ENCODE measurements around the gene TPO. TPM values are rescaled to one million over a fixed set of nuclear protein-coding genes. Genes with fewer than 3 reads are reported as not detected.
"Not testable (repeated sequence)": the region's sequence is repeated elsewhere in the genome, so short reads cannot be mapped to it uniquely, and the experiment has no call there.

TPO gene
- polyA plus RNA-seq, 3 donors: not detected

GRCh38 chr2:1378456-1379150 is 34.7 kb upstream of the TPO start:
- no peak for TF ChIP-seq CTCF (IDR thresholded peaks at IDR 0.05)
- H3K27me3 ChIP-seq (ENCODE audit: control insufficient read depth in 2 of 2, insufficient read depth in 2 of 2, low read length in 2 of 2): no peaks in the 10 kb centered on the region

GRCh38 chr2:1381644-1382043 is 31.6 kb upstream of the TPO start:
- H3K4me1 ChIP-seq (ENCODE audit: control insufficient read depth in 1 of 2, insufficient read depth in 2 of 2, low read length in 2 of 2): no peaks in the 10 kb centered on the region
- no peak overlapping the region for H3K27ac Mint-ChIP-seq
- H3K4me3 Mint-ChIP-seq: no peak overlapping the region
- no peaks in the 10 kb centered on the region for H4K20me1 ChIP-seq (ENCODE audit: insufficient read depth, low read length)
- H3K9me3 ChIP-seq (replicated peaks in 1 of 2; ENCODE audit: control insufficient read depth in 1 of 2, insufficient read depth in 1 of 2, low read length in 2 of 2): peaks cover 0 to 4% of the 10 kb centered on the region in 2 donors
- no peak overlapping the region for H3K27ac ChIP-seq (ENCODE audit: low read depth in 1 of 2, low read length in 2 of 2)
- DNase-seq: no peak
- H3K9me3 Mint-ChIP-seq: peaks cover 2 to 9% (median 4%) of the 10 kb centered on the region in 7 donors
- TF ChIP-seq CTCF (IDR thresholded peaks at IDR 0.05): no peak
- H3K27me3 ChIP-seq (ENCODE audit: control insufficient read depth in 2 of 2, insufficient read depth in 2 of 2, low read length in 2 of 2): no peaks in the 10 kb centered on the region
- WGBS (ENCODE audit: insufficient coverage): 80% methylated on average over 1 of the region's 3 CpGs
- peaks cover 3 to 5% (median 4%) of the 10 kb centered on the region in 3 donors for H3K27me3 Mint-ChIP-seq (ENCODE audit: low read depth in 3 of 3)
- intact Hi-C loops (cut with micrococcal nuclease): no loop called here
- no peak overlapping the region for H3K4me2 ChIP-seq (replicated peaks; ENCODE audit: extremely low read depth, low read length, poor library complexity, severe bottlenecking)
- no peak overlapping the region for H3K4me3 ChIP-seq (replicated peaks in 1 of 3; ENCODE audit: low read depth in 2 of 3, low read length in 3 of 3)
- H2AFZ ChIP-seq (ENCODE audit: insufficient read depth, low read depth, low read length, poor library complexity, severe bottlenecking): no peak overlapping the region
- no peaks in the 10 kb centered on the region for H3K79me2 ChIP-seq (ENCODE audit: insufficient read depth, low read length)
- no peaks in the 10 kb centered on the region for H3K4me1 Mint-ChIP-seq
- H3K36me3 ChIP-seq (replicated peaks in 1 of 2; ENCODE audit: control insufficient read depth in 1 of 2, insufficient read depth in 2 of 2, low read length in 2 of 2): no peaks in the 10 kb centered on the region
- H3K9ac ChIP-seq (ENCODE audit: insufficient read depth, low read length, poor library complexity, severe bottlenecking): no peak overlapping the region
- no peaks in the 10 kb centered on the region for H3K36me3 Mint-ChIP-seq

More at GRCh38 chr2:1378456-1379150, 34.7 kb upstream of the TPO start:
- Histone ChIP-seq H3K9me3 (replicated peaks in 1 of 2; ENCODE audit: control insufficient read depth in 1 of 2, insufficient read depth in 1 of 2, low read length in 2 of 2) (peaks cover 0 to 6% of the 10 kb centered on the region in 2 donors), H3K4me2 (replicated peaks; ENCODE audit: extremely low read depth, low read length, poor library complexity, severe bottlenecking) (no peak overlapping the region), H4K20me1 (ENCODE audit: insufficient read depth, low read length) (no peaks in the 10 kb centered on the region), H3K79me2 (ENCODE audit: insufficient read depth, low read length) (no peaks in the 10 kb centered on the region), H2AFZ (ENCODE audit: insufficient read depth, low read depth, low read length, poor library complexity, severe bottlenecking) (no peak overlapping the region), H3K36me3 (replicated peaks in 1 of 2; ENCODE audit: control insufficient read depth in 1 of 2, insufficient read depth in 2 of 2, low read length in 2 of 2) (no peaks in the 10 kb centered on the region), H3K9ac (ENCODE audit: insufficient read depth, low read length, poor library complexity, severe bottlenecking) (no peak overlapping the region), H3K4me3 (replicated peaks in 1 of 3; ENCODE audit: low read depth in 2 of 3, low read length in 3 of 3) (no peak overlapping the region), H3K4me1 (ENCODE audit: control insufficient read depth in 1 of 2, insufficient read depth in 2 of 2, low read length in 2 of 2) (no peaks in the 10 kb centered on the region), H3K27ac (ENCODE audit: low read depth in 1 of 2, low read length in 2 of 2) (no peak overlapping the region)
- peaks cover 0 to 14% (median 4%) of the 10 kb centered on the region in 7 donors for H3K9me3 Mint-ChIP-seq
- WGBS (ENCODE audit: insufficient coverage): 95% methylated on average over 16 of the region's 17 CpGs
- H3K27me3 Mint-ChIP-seq (ENCODE audit: low read depth in 3 of 3): peaks cover 1 to 5% (median 3%) of the 10 kb centered on the region in 3 donors
- no peaks in the 10 kb centered on the region for H3K36me3 Mint-ChIP-seq
- H3K27ac Mint-ChIP-seq: no peak overlapping the region
- intact Hi-C loops (cut with micrococcal nuclease): no loop called here
- DNase-seq: no peak
- H3K4me1 Mint-ChIP-seq: no peaks in the 10 kb centered on the region
- H3K4me3 Mint-ChIP-seq: no peak overlapping the region

- H3K36me3 ChIP-seq (replicated peaks in 1 of 2; ENCODE audit: control insufficient read depth in 1 of 2, insufficient read depth in 2 of 2, low read length in 2 of 2); H3K4me1 Mint-ChIP-seq; H3K9me3 ChIP-seq (replicated peaks in 1 of 2; ENCODE audit: control insufficient read depth in 1 of 2, insufficient read depth in 1 of 2, low read length in 2 of 2); H3K36me3 Mint-ChIP-seq; H3K9ac ChIP-seq (ENCODE audit: insufficient read depth, low read length, poor library complexity, severe bottlenecking); H3K27ac Mint-ChIP-seq; H3K27ac ChIP-seq (ENCODE audit: low read depth in 1 of 2, low read length in 2 of 2); H3K4me3 Mint-ChIP-seq; H4K20me1 ChIP-seq (ENCODE audit: insufficient read depth, low read length); intact Hi-C loops (cut with micrococcal nuclease); H3K27me3 ChIP-seq (ENCODE audit: control insufficient read depth in 2 of 2, insufficient read depth in 2 of 2, low read length in 2 of 2); H3K4me3 ChIP-seq (replicated peaks in 1 of 3; ENCODE audit: low read depth in 2 of 3, low read length in 3 of 3); H3K4me1 ChIP-seq (ENCODE audit: control insufficient read depth in 1 of 2, insufficient read depth in 2 of 2, low read length in 2 of 2); H3K79me2 ChIP-seq (ENCODE audit: insufficient read depth, low read length); H2AFZ ChIP-seq (ENCODE audit: insufficient read depth, low read depth, low read length, poor library complexity, severe bottlenecking); H3K27me3 Mint-ChIP-seq (ENCODE audit: low read depth in 3 of 3); H3K4me2 ChIP-seq (replicated peaks; ENCODE audit: extremely low read depth, low read length, poor library complexity, severe bottlenecking); DNase-seq: not testable (repeated sequence)
- WGBS (ENCODE audit: insufficient coverage): 90% methylated on average over 15 of the region's 18 CpGs
- H3K9me3 Mint-ChIP-seq: peaks cover 0 to 15% (median 4%) of the 10 kb centered on the region in 7 donors
Measured at GRCh38 chr2:1387954-1388725, 25.1 kb upstream of the TPO start.

Measured in CD14-positive monocyte (primary cell).